Measurements from ENCODE around the gene CDT1. TPM values are rescaled to one million over a fixed set of nuclear protein-coding genes. Genes with fewer than 3 reads are reported as not detected.
A peak's percentile ranks its signal among the peaks of the same experiment; 100 is the strongest.

Gene CDT1
- total and polyA plus RNA-seq, 7 experiments from 2014 or later, result 0.09 to 79.2 (median 0.67) TPM; not detected in 1

DNA sequence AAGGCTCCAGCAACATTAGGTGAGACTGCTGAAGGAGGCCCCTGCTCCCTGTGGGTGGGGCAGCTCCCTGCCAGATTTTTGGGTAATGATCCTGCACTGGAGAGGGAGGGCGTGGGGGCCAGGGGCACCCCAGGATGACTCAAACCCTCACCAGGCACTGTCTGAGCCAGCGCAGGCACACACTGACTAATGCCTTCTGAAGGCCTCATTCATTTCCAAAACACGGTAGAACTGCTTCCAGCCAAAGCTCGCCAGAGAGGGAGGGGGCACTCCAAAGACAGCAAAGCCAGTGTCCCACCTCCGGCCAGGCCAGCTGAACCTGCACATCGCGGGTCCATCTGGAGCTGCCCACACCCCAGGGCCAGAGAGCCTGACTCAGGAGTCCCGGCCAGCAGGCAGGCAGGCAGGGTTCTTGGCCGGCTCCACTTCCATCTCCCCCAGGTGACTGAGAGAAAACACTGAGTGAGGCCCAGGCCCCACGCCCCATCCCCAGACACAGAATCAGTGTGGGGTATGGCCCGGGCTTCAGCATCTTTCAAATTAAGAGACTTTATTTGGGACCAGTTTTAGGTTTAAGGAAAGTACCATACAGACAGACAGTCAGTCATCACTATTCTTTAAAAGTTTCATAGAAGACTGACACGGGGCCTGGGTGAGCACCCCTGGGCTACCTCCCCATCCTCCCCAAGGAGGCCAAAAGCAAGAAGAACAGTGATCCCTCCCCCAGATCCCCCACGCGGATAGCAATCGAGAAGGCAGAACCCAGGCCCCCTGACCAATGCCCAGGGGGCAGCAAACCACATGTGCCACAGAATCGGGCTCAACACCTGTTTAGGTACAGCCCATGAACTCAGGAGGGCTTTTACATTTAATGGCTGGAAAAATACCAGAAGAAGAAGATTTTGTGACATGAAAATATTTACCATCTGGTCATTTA lies 20.9 kb upstream of the CDT1 start:
- peaks cover 30 to 54% (median 40%) of the 10 kb centered on the region in 7 donors for H3K4me1 Mint-ChIP-seq
- peak overlapping the region; percentile 66 to 87 (median 76) for H3K4me3 Mint-ChIP-seq
- ATAC-seq (no peak), DNase-seq (peak in 1 of 9 donors; percentile 79)
- ChIA-PET CTCF (interaction anchor here (0.6 to 3.4 kb wide), 8 partner anchors 10 to 443 kb away, joined by 3 to 17 read pairs (median 8); no protein-coding TSS in a partner anchor), POLR2A (interaction anchor here (1.2 to 7.5 kb wide), 11 partner anchors 11 to 75 kb away, joined by 3 to 71 read pairs (median 13); partner anchors contain the start of genes APRT, CDT1, GALNS and TRAPPC2L)
- intact Hi-C loops (cut with micrococcal nuclease), result loop anchor here in 1 of 2 donors (10.0 kb wide), 1 partner anchor 328 kb away; the partner anchor contains the start of gene ZFPM1
- Histone ChIP-seq H3K9me3 (ENCODE audit: control insufficient read depth in 2 of 3, low read length in 3 of 3) (no peaks in the 10 kb centered on the region), H3K27me3 (ENCODE audit: control insufficient read depth in 2 of 2, insufficient read depth in 2 of 2, low read length in 2 of 2) (no peaks in the 10 kb centered on the region), H3K36me3 (ENCODE audit: control insufficient read depth in 2 of 3, insufficient read depth in 3 of 3, low read length in 3 of 3) (no peaks in the 10 kb centered on the region), H3K4me1 (ENCODE audit: control insufficient read depth in 2 of 2, insufficient read depth in 2 of 2, low read length in 2 of 2) (peaks cover 48 to 54% of the 10 kb centered on the region in 2 donors), H3K27ac (ENCODE audit: low read depth, low read length) (peak overlapping the region; percentile 72), H3K4me3 (ENCODE audit: low read length) (peak overlapping the region; percentile 54)
- no peaks in the 10 kb centered on the region for H3K27me3 Mint-ChIP-seq
- peak overlapping the region; percentile 80 to 95 (median 89) for H3K27ac Mint-ChIP-seq
- no peaks in the 10 kb centered on the region for H3K9me3 Mint-ChIP-seq
- H3K36me3 Mint-ChIP-seq, result peaks cover 0 to 3% (median 0%) of the 10 kb centered on the region in 5 donors

DNA sequence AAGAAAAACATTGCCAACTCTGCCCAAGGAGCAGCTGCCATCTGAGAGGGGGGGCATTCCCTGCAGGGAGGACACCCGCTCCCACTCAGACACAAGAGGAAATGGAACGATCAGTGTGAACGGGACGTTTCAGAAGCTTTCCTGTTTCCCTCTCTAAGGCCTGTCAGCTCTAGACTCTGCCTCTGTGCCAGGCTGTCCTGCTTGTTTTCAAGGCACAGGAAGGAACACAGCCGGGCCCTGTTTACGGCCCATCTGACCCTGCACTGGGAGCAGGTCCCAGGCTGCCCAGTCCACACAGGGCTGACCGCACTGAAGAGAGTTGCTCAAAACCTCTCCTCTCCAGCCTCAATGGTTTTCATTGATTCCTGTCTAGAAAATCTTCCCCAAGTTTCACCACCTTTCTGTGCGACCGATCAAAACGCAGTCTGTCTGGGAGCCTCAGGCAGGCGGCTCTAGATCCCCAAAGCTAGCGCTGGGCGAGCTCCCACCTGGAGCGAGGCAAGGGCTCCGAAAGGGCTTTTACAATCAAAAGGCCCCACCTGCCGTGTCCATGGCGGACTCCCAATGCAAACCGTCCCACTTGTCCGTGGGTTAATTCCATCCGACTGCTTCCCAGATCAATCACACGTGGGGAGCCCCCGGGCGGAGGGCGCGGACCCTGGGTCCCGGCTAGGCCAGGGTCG lies 20.1 kb upstream of the CDT1 start:
- Histone ChIP-seq H3K4me3 (ENCODE audit: low read length) (peak overlapping the region; percentile 54), H3K9me3 (ENCODE audit: control insufficient read depth in 2 of 3, low read length in 3 of 3) (no peaks in the 10 kb centered on the region), H3K27me3 (ENCODE audit: control insufficient read depth in 2 of 2, insufficient read depth in 2 of 2, low read length in 2 of 2) (no peaks in the 10 kb centered on the region), H3K27ac (ENCODE audit: low read depth, low read length) (peak overlapping the region; percentile 72), H3K36me3 (ENCODE audit: control insufficient read depth in 2 of 3, insufficient read depth in 3 of 3, low read length in 3 of 3) (no peaks in the 10 kb centered on the region), H3K4me1 (ENCODE audit: control insufficient read depth in 2 of 2, insufficient read depth in 2 of 2, low read length in 2 of 2) (peaks cover 48 to 51% of the 10 kb centered on the region in 2 donors)
- ChIA-PET CTCF (interaction anchor here (0.6 to 1.9 kb wide), 6 partner anchors 10 to 442 kb away, joined by 3 to 12 read pairs (median 5); no protein-coding TSS in a partner anchor), POLR2A (interaction anchor here (1.2 to 7.5 kb wide), 6 partner anchors 18 to 74 kb away, joined by 3 to 71 read pairs (median 22); partner anchors contain the start of genes APRT, GALNS and TRAPPC2L)
- Mint-ChIP-seq H3K27me3 (no peaks in the 10 kb centered on the region), H3K4me3 (peak overlapping the region; percentile 66 to 87 (median 76)), H3K36me3 (peaks cover 0 to 3% (median 0%) of the 10 kb centered on the region in 5 donors), H3K4me1 (peaks cover 29 to 47% (median 40%) of the 10 kb centered on the region in 7 donors), H3K27ac (peak overlapping the region; percentile 80 to 95 (median 89)), H3K9me3 (no peaks in the 10 kb centered on the region)
- ATAC-seq, result no peak
- intact Hi-C loops (cut with micrococcal nuclease), result loop anchor here (2.0 to 10.0 kb wide), 4 partner anchors 27 to 433 kb away; partner anchors contain the start of genes APRT (in 1 of the 2), GALNS (in 1 of the 2), TRAPPC2L (in 1 of the 2) and ZFPM1 (in 1 of the 2)
- no peak for DNase-seq

GRCh38 chr16:88784074-88784855 lies 19.3 kb upstream of the CDT1 start:
- peak overlapping the region; percentile 66 to 87 (median 76) for H3K4me3 Mint-ChIP-seq
- no peaks in the 10 kb centered on the region for H3K27me3 Mint-ChIP-seq
- ChIA-PET POLR2A (interaction anchor here (0.6 to 7.5 kb wide), 5 partner anchors 17 to 81 kb away, joined by 3 to 71 read pairs (median 3); partner anchors contain the start of gene APRT), CTCF (interaction anchor here (1.1 to 1.8 kb wide), 4 partner anchors 39 to 47 kb away, joined by 4 to 12 read pairs (median 5); no protein-coding TSS in a partner anchor)
- no peaks in the 10 kb centered on the region for H3K27me3 ChIP-seq (ENCODE audit: control insufficient read depth in 2 of 2, insufficient read depth in 2 of 2, low read length in 2 of 2)
- H3K9me3 Mint-ChIP-seq, result no peaks in the 10 kb centered on the region
- H3K27ac ChIP-seq (ENCODE audit: low read depth, low read length), result peak overlapping the region; percentile 72
- H3K27ac Mint-ChIP-seq, result peak overlapping the region in 7 of 9 donors; percentile 45 to 92 (median 67)
- H3K4me1 ChIP-seq (ENCODE audit: control insufficient read depth in 2 of 2, insufficient read depth in 2 of 2, low read length in 2 of 2), result peaks cover 48 to 51% of the 10 kb centered on the region in 2 donors
- no peaks in the 10 kb centered on the region for H3K9me3 ChIP-seq (ENCODE audit: control insufficient read depth in 2 of 3, low read length in 3 of 3)
- intact Hi-C loops (cut with micrococcal nuclease), result loop anchor here (2.0 to 10.0 kb wide), 4 partner anchors 27 to 433 kb away; partner anchors contain the start of genes APRT (in 1 of the 2), GALNS (in 1 of the 2), TRAPPC2L (in 1 of the 2) and ZFPM1 (in 1 of the 2)
- peak; percentile 36 for ATAC-seq
- peak in 1 of 9 donors; percentile 67 for DNase-seq
- H3K4me1 Mint-ChIP-seq, result peaks cover 29 to 46% (median 40%) of the 10 kb centered on the region in 7 donors
- H3K4me3 ChIP-seq (ENCODE audit: low read length), result peak overlapping the region; percentile 54
- peaks cover 0 to 3% (median 0%) of the 10 kb centered on the region in 5 donors for H3K36me3 Mint-ChIP-seq
- no peaks in the 10 kb centered on the region for H3K36me3 ChIP-seq (ENCODE audit: control insufficient read depth in 2 of 3, insufficient read depth in 3 of 3, low read length in 3 of 3)

DNA sequence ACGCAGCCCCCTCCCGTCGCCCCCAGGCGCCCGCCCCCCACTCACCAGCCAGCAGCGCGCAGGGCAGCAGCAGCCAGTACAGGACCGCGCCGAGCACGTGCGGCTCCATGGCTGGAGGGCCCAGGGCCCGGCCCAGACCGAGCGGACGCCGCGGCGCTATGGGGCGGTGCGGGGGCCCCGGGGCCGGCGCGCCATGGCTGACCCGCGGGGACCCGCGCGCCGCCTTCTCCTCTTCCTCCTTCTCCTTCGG lies 18.8 kb upstream of the CDT1 start:
- Mint-ChIP-seq H3K4me1 (peaks cover 32 to 45% (median 44%) of the 10 kb centered on the region in 7 donors), H3K27ac (no peak overlapping the region), H3K36me3 (peaks cover 0 to 3% (median 0%) of the 10 kb centered on the region in 5 donors), H3K4me3 (peak overlapping the region in 2 of 10 donors; percentile 76 to 77), H3K9me3 (no peaks in the 10 kb centered on the region), H3K27me3 (no peaks in the 10 kb centered on the region)
- DNase-seq, result no peak
- ChIA-PET POLR2A (interaction anchor here (0.6 to 7.5 kb wide), 5 partner anchors 10 to 81 kb away, joined by 3 to 71 read pairs (median 5); partner anchors contain the start of gene APRT), CTCF (interaction anchor here (1.1 to 1.8 kb wide), 3 partner anchors 39 to 47 kb away, joined by 4 to 12 read pairs (median 5); no protein-coding TSS in a partner anchor)
- Histone ChIP-seq H3K4me1 (ENCODE audit: control insufficient read depth in 2 of 2, insufficient read depth in 2 of 2, low read length in 2 of 2) (peaks cover 48 to 49% of the 10 kb centered on the region in 2 donors), H3K36me3 (ENCODE audit: control insufficient read depth in 2 of 3, insufficient read depth in 3 of 3, low read length in 3 of 3) (no peaks in the 10 kb centered on the region), H3K9me3 (ENCODE audit: control insufficient read depth in 2 of 3, low read length in 3 of 3) (no peaks in the 10 kb centered on the region), H3K4me3 (ENCODE audit: low read length) (peak overlapping the region; percentile 54), H3K27ac (ENCODE audit: low read depth, low read length) (peak overlapping the region; percentile 72), H3K27me3 (ENCODE audit: control insufficient read depth in 2 of 2, insufficient read depth in 2 of 2, low read length in 2 of 2) (no peaks in the 10 kb centered on the region)
- intact Hi-C loops (cut with micrococcal nuclease), result loop anchor here (1.0 to 10.0 kb wide), 14 partner anchors 9 to 432 kb away; partner anchors contain the start of genes TRAPPC2L (in 2 of the 2), APRT (in 1 of the 2), CDT1 (in 1 of the 2) and GALNS (in 1 of the 2)
- ATAC-seq, result peak; percentile 7

DNA sequence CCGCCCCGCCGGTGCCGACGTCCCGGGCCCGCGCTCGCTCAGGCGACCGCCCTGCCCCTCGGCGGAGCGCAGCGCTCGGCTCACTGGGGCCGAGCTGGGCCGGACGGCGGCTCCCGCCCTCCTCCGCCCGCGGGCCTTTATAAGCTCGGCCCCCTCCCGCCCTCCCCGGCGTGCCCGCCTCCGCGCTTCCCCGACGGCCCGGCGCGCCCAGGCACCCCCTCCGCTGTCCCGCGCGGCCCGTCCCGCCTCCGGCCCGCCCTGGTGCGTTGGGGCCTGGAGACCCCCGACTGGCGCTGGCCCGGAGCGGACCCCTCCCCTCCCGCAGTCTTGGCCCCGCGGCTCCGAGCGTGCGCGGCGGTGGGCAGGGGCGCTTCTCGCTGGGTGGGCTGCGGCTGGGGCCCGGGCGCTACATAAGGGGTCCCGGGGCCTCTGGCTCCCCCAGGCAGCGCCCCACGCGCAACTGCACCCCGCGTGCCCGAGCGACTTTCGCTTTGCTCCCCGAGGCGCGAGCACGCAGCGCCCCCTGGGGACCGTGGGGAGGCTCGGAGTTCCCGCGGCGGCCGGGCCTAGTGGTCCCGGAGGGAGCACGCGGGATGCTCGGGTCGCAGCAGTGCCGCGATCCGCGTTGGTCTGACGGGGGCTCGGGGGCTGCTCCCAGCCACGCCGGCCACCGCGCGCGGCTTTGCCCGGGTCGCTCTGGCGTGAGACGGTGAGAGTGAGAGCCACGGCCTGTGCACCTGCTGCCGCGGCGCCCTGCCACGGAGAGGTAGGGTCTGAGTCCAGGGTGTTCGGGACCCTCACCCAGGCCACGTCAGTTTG lies 18.3 kb upstream of the CDT1 start, which contains the start of gene PIEZO1:
Gene PIEZO1, minus strand, starts transcription at position 115 of the 819 bp plus-strand sequence. CDS start 256 bp downstream, outside the sequence.
- Mint-ChIP-seq H3K4me3 (peak within 1 kb of the TSS; percentile 66 to 87 (median 76)), H3K27me3 (no peaks in the 10 kb centered on the region), H3K4me1 (peaks cover 35 to 45% (median 45%) of the 10 kb centered on the region in 7 donors), H3K9me3 (no peaks in the 10 kb centered on the region), H3K27ac (peak within 1 kb of the TSS in 6 of 9 donors; percentile 45 to 92 (median 61)), H3K36me3 (peaks cover 0 to 3% (median 0%) of the 10 kb centered on the region in 5 donors)
- H3K36me3 ChIP-seq (ENCODE audit: control insufficient read depth in 2 of 3, insufficient read depth in 3 of 3, low read length in 3 of 3), result no peaks in the 10 kb centered on the region
- peak within 1 kb of the TSS; percentile 72 for H3K27ac ChIP-seq (ENCODE audit: low read depth, low read length)
- H3K4me1 ChIP-seq (ENCODE audit: control insufficient read depth in 2 of 2, insufficient read depth in 2 of 2, low read length in 2 of 2), result peaks cover 48 to 49% of the 10 kb centered on the region in 2 donors
- peak within 1 kb of the TSS; percentile 54 for H3K4me3 ChIP-seq (ENCODE audit: low read length)
- DNase-seq (peak; percentile 76 to 93 (median 85)), ATAC-seq (peak; percentile 77)
- ChIA-PET POLR2A (interaction anchor here (0.8 to 7.5 kb wide), 5 partner anchors 9 to 73 kb away, joined by 3 to 71 read pairs (median 5); partner anchors contain the start of gene APRT), CTCF (interaction anchor here (0.6 to 1.8 kb wide), 4 partner anchors 42 to 48 kb away, joined by 3 to 5 read pairs (median 4); no protein-coding TSS in a partner anchor)
- no peaks in the 10 kb centered on the region for H3K9me3 ChIP-seq (ENCODE audit: control insufficient read depth in 2 of 3, low read length in 3 of 3)
- H3K27me3 ChIP-seq (ENCODE audit: control insufficient read depth in 2 of 2, insufficient read depth in 2 of 2, low read length in 2 of 2), result no peaks in the 10 kb centered on the region
- intact Hi-C loops (cut with micrococcal nuclease), result loop anchor here (1.0 to 10.0 kb wide), 14 partner anchors 8 to 431 kb away; partner anchors contain the start of genes TRAPPC2L (in 2 of the 2), APRT (in 1 of the 2), CDT1 (in 1 of the 2) and GALNS (in 1 of the 2)
